Natural killer cell (primary cell): ENCODE results near the gene CSF2RB. TPM values are rescaled to one million over a fixed set of nuclear protein-coding genes. Genes with fewer than 3 reads are reported as not detected.

Source experiments
- ATAC-seq, 3 donors: fragments of 150-1000 bp in 2 of 3; fragments of 200-7000 bp in 1 of 3; cut with Tn5 transposase; 1 replicate in 1 of 3; 2 replicates in 2 of 3; pipeline ENCODE4 v1.10.0; 2021; ENCODE audit warnings: mild to moderate bottlenecking in 2 of 3, moderate library complexity in 2 of 3
- DNase-seq, 2 donors: peaks; one replicate each; pipeline versions ENCODE4 v3.0.0 to v3.0.0-alpha.2; 2013 to 2021; ENCODE audit warnings: mixed read lengths in 1 of 2
- H3K27ac ChIP-seq: one replicate; pipeline ENCODE4 v1.5.1; 2013; ENCODE audit warnings: mild to moderate bottlenecking, low read length
- H3K27me3 ChIP-seq: one replicate; pipeline ENCODE4 v1.6.1; 2013; ENCODE audit warnings: low read length; ENCODE audit not compliant: control insufficient read depth, insufficient read depth
- H3K36me3 ChIP-seq: one replicate; pipeline ENCODE4 v1.6.1; 2013; ENCODE audit warnings: low read length; ENCODE audit not compliant: control insufficient read depth, insufficient read depth
- H3K4me1 ChIP-seq: one replicate; pipeline ENCODE4 v1.6.1; 2013; ENCODE audit warnings: low read length; ENCODE audit not compliant: control insufficient read depth, insufficient read depth
- H3K4me3 ChIP-seq: one replicate; pipeline ENCODE4 v1.5.1; 2013; ENCODE audit warnings: low read length
- H3K9me3 ChIP-seq: one replicate; pipeline ENCODE4 v1.6.1; 2013; ENCODE audit warnings: low read length; ENCODE audit not compliant: control insufficient read depth, insufficient read depth
- H3K27ac Mint-ChIP-seq, 2 donors: one replicate each; pipeline ENCODE4 v1.8.0; 2022; ENCODE audit warnings: mild to moderate bottlenecking in 2 of 2, mixed read lengths in 2 of 2, moderate library complexity in 1 of 2
- H3K27me3 Mint-ChIP-seq, 2 donors: one replicate each; pipeline ENCODE4 v1.8.0; 2022; ENCODE audit warnings: low read depth in 2 of 2, mixed read lengths in 2 of 2
- H3K36me3 Mint-ChIP-seq: one replicate; pipeline ENCODE4 v1.8.0; 2022; ENCODE audit warnings: mixed read lengths
- H3K4me1 Mint-ChIP-seq, 2 donors: one replicate each; pipeline ENCODE4 v1.8.0; 2022; ENCODE audit warnings: mixed read lengths in 2 of 2
- H3K4me3 Mint-ChIP-seq: one replicate; pipeline ENCODE4 v1.8.0; 2022; ENCODE audit warnings: mild to moderate bottlenecking, moderate library complexity, mixed read lengths
- H3K9me3 Mint-ChIP-seq, 2 donors: one replicate each; pipeline ENCODE4 v1.8.0; 2022; ENCODE audit warnings: mixed read lengths in 2 of 2
- WGBS: methylation state at CpG from one replicate; pipeline ENCODE4 v1.1.7; 2013; ENCODE audit warnings: missing lambda C conversion rate; ENCODE audit not compliant: insufficient coverage; 5-methylcytosine and 5-hydroxymethylcytosine counted together
- intact Hi-C: fragments of 100-400 bp; cut with micrococcal nuclease; formaldehyde crosslinking; loops from one replicate; pipeline ENCODE4 v1.14.2; 2022
- total RNA-seq, 4 donors: library from RNA; stranded (reverse); fragments of 120-200 nt in 1 of 4; gene quantifications; one replicate each; pipeline versions ENCODE4 v1.2.3 to v1.2.4, GENCODE V29; 2013 to 2022
- TF ChIP-seq, protein P1 (sequence below): fragments of 200-600 bp; IDR thresholded peaks from one replicate; pipeline ENCODE4 v1.8.0; 2022; ENCODE audit warnings: antibody characterized with exemption

Gene CSF2RB
- total RNA-seq, 3 donors from 2014 or later (not counting 1 experiment from before 2014, with no cell fraction given) = 3.8 to 274 (median 8.2) TPM

DNA sequence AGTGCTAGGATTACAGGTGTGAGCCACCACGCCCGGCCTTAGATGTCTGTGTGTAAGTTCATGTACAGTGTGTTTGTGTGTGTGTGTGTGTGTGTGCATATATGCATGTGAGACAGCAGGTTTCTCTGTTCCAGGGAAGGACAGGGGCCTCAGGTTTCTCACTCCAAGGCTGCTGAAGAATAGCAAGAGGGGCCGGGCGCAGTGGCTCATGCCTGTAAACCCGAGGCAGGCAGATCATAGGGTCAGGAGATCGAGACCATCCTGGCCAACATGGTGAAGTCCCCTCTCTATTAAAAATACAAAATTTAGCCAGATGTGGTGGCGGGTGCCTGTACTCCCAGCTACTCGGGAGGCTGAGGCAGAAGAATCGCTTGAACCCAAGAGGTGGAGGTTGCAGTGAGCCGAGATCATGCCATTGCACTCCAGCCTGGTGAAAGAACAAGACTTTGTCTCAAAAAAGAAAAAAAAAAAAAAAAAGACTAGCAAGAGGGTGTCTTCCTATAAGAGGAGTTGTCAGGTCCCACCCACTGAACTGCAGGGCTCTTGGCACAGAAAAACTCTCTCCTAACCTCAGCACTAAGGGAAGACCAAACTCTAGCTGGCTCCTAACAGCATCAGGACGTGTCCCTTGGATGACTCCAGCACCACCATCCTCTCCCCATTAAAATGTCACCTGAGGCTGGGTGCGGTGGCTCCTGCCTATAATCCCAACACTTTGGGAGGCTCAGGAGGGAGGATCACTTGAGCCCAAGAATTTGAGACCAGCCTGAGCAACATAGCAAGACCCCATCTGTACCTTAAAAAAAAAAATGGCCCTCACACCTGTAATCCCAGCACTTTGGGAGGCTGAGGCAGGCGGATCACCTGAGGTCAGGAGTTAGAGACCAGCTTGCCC is 65.8 kb downstream of the CSF2RB start:
- peaks cover 11% of the 10 kb centered on the region for H3K4me1 ChIP-seq
- intact Hi-C loops = no loop called here
- peaks cover 12 to 17% of the 10 kb centered on the region in 2 donors for H3K27me3 Mint-ChIP-seq
- H3K9me3 Mint-ChIP-seq = no peaks in the 10 kb centered on the region
- no peak overlapping the region for H3K27ac Mint-ChIP-seq
- H3K4me1 Mint-ChIP-seq = peaks cover 13 to 14% of the 10 kb centered on the region in 2 donors
- ATAC-seq (no peak), DNase-seq (no peak)
- no peaks in the 10 kb centered on the region for H3K36me3 Mint-ChIP-seq
- H3K27ac ChIP-seq = no peak overlapping the region
- no peaks in the 10 kb centered on the region for H3K9me3 ChIP-seq
- no peaks in the 10 kb centered on the region for H3K27me3 ChIP-seq
- H3K4me3 Mint-ChIP-seq = no peak overlapping the region
- TF ChIP-seq, protein P1, sequence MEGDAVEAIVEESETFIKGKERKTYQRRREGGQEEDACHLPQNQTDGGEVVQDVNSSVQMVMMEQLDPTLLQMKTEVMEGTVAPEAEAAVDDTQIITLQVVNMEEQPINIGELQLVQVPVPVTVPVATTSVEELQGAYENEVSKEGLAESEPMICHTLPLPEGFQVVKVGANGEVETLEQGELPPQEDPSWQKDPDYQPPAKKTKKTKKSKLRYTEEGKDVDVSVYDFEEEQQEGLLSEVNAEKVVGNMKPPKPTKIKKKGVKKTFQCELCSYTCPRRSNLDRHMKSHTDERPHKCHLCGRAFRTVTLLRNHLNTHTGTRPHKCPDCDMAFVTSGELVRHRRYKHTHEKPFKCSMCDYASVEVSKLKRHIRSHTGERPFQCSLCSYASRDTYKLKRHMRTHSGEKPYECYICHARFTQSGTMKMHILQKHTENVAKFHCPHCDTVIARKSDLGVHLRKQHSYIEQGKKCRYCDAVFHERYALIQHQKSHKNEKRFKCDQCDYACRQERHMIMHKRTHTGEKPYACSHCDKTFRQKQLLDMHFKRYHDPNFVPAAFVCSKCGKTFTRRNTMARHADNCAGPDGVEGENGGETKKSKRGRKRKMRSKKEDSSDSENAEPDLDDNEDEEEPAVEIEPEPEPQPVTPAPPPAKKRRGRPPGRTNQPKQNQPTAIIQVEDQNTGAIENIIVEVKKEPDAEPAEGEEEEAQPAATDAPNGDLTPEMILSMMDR = no peak
- 95% methylated on average over 13 of the region's 13 CpGs for WGBS
- no peaks in the 10 kb centered on the region for H3K36me3 ChIP-seq
- H3K4me3 ChIP-seq = no peak overlapping the region

DNA sequence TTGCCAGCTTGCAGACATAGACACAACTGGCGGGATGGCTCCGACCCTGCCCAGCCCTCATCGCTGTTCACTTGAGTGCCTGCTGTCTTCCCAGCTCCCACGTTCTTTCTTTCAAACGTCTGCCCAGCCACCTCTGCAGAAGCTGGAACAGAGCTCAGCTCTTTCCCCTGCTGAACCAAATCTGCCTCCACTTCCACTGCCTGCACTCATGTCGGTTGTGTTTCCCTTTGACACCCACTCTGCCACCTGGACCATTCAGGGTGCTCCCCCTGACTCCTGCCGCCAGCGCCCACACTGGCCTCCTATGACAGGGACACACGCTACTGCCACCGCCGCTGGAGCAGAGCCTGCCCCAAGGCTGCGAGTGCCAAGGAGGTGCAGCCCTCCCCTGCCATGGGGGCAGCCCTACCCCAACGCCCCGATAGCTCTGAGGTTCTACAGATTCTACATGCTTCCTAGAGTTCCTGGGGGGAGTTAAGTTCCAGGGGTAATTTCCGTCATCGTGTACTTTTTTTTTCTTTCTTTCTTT is 67.9 kb downstream of the CSF2RB start:
- peaks cover 13 to 14% of the 10 kb centered on the region in 2 donors for H3K4me1 Mint-ChIP-seq
- no peak overlapping the region for H3K27ac ChIP-seq
- TF ChIP-seq, protein P1 = no peak
- intact Hi-C loops = no loop called here
- WGBS = 90% methylated on average over 12 of the region's 16 CpGs
- no peaks in the 10 kb centered on the region for H3K27me3 ChIP-seq
- peaks cover 11% of the 10 kb centered on the region for H3K9me3 ChIP-seq
- ATAC-seq (no peak), DNase-seq (no peak)
- H3K4me1 ChIP-seq = peaks cover 11% of the 10 kb centered on the region
- H3K36me3 ChIP-seq = no peaks in the 10 kb centered on the region
- H3K9me3 Mint-ChIP-seq = peaks cover 0 to 8% of the 10 kb centered on the region in 2 donors
- H3K4me3 ChIP-seq = no peak overlapping the region
- H3K27me3 Mint-ChIP-seq = peaks cover 12 to 17% of the 10 kb centered on the region in 2 donors
- no peaks in the 10 kb centered on the region for H3K36me3 Mint-ChIP-seq
- no peak overlapping the region for H3K27ac Mint-ChIP-seq
- no peak overlapping the region for H3K4me3 Mint-ChIP-seq

DNA sequence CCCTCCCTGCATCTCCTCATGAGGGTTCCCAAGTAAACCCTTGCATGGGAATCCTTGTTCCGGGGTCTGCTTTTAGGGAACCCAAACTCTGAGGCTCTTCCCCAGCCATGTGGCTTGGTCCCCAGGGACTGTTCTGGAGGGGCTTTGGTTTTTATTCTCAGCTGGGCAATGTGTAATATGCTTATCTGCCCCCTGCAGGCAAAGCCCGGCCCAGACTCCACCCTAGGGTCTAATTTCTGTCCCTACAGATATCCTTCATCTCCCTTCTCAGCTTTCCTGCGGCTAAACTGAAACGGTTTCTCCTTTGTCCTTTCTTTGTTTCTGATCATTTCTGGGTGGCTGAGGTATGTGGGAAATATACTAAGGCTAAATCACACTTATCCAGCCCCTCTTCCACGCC is 68.7 kb downstream of the CSF2RB start:
- peaks cover 0 to 8% of the 10 kb centered on the region in 2 donors for H3K9me3 Mint-ChIP-seq
- no peaks in the 10 kb centered on the region for H3K27me3 ChIP-seq

More for the DNA sequence above, 68.7 kb downstream of the CSF2RB start:
- H3K4me3 ChIP-seq = no peak overlapping the region
- H3K9me3 ChIP-seq = peaks cover 12% of the 10 kb centered on the region
- Mint-ChIP-seq H3K36me3 (no peaks in the 10 kb centered on the region), H3K27ac (no peak overlapping the region), H3K27me3 (peaks cover 12 to 17% of the 10 kb centered on the region in 2 donors), H3K4me3 (no peak overlapping the region), H3K4me1 (peaks cover 12 to 13% of the 10 kb centered on the region in 2 donors)
- peaks cover 10% of the 10 kb centered on the region for H3K4me1 ChIP-seq
- intact Hi-C loops = no loop called here
- ATAC-seq = no peak
- WGBS = 59% methylated on average over 4 of the region's 5 CpGs
- no peak for DNase-seq
- TF ChIP-seq, protein P1 = no peak
- H3K36me3 ChIP-seq = no peaks in the 10 kb centered on the region
- no peak overlapping the region for H3K27ac ChIP-seq
